ENCODE results near the gene DIAPH2. TPM values are rescaled to one million over a fixed set of nuclear protein-coding genes. Genes with fewer than 3 reads are reported as not detected.
A peak's percentile ranks its signal among the peaks of the same experiment; 100 is the strongest.

The DIAPH2 gene
- total RNA-seq: 10 to 100 TPM; 39.5 to 61.0 (median 56.5) TPM

DNA sequence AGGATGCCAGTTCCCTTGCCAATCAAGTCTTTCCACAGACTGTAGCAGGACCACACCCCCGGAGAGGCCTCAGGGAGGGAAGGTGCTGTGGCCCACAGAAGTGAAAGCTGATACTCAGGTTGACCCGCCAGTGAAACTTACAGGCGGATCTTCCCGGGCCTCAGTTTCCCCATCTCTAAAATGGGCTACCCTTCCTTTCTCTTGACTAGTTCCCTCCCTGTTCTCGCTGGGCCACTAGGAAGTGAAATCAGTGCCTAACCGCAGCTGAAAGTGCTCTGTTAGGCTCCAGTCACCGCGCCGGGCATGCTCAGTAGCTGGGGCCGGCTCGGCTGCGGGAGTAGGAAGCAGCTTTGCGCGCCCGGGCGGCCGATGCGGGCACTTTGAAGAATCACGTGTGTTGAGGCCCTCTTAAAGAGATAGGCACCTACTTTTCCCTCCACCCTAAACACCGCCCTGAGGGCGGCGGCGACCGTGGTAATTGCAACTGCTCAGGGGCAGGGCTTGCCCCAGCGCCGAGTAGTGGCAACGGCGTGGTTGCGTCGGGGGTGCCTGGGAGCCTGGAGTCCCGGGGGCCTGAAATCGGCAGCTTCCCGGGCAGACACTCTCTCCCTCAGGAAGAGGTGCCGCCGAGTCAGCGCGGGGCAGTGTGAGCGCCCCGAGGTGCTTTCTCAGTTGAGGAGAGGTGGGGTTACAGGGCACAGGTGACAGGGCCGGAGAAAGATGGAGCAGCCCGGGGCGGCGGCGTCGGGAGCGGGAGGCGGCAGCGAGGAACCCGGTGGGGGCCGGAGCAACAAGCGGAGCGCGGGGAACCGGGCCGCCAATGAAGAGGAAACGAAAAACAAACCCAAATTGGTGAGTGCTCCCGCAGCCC, at the start of gene DIAPH2:
TSS of gene DIAPH2 (plus strand) at position 504 of the 871 bp plus-strand sequence.
- in situ Hi-C loops (cut with MboI; ENCODE audit: low pct_ligation_motif_present in 1 of 4, low pct_unique_long_range_greater_than_20kb in 1 of 4, low sequenced_read_pairs in 3 of 4): no loop called here
- intact Hi-C loops (cut with DNase I; ENCODE audit: low total_unique reads): no loop called here
- peak within 1 kb of the TSS; percentile 88 to 93 (median 92) for H3K27ac ChIP-seq
- DNase-seq: peak; percentile 87
- 19% methylated on average over 56 of the region's 57 CpGs; no CpG with 5 or more reads in 1 of the 2 donors for WGBS, 2 donors (ENCODE audit: low coverage in 1 of 2)
- no peaks in the 10 kb centered on the region for H3K36me3 ChIP-seq
- H3K27me3 ChIP-seq: no peaks in the 10 kb centered on the region
- H3K4me1 ChIP-seq: peaks cover 0 to 5% (median 0%) of the 10 kb centered on the region in 4 donors
- peak within 1 kb of the TSS; percentile 58 to 86 (median 74) for H3K4me3 ChIP-seq
- TF ChIP-seq POLR2AphosphoS5 (IDR thresholded peaks at IDR 0.05) (peak; percentile 39 to 67 (median 47)), POLR2A (IDR thresholded peaks at IDR 0.05) (peak; percentile 65), EP300 (IDR thresholded peaks at IDR 0.05; ENCODE audit: low read depth) (no peak)
- TF ChIP-seq, protein P1, sequence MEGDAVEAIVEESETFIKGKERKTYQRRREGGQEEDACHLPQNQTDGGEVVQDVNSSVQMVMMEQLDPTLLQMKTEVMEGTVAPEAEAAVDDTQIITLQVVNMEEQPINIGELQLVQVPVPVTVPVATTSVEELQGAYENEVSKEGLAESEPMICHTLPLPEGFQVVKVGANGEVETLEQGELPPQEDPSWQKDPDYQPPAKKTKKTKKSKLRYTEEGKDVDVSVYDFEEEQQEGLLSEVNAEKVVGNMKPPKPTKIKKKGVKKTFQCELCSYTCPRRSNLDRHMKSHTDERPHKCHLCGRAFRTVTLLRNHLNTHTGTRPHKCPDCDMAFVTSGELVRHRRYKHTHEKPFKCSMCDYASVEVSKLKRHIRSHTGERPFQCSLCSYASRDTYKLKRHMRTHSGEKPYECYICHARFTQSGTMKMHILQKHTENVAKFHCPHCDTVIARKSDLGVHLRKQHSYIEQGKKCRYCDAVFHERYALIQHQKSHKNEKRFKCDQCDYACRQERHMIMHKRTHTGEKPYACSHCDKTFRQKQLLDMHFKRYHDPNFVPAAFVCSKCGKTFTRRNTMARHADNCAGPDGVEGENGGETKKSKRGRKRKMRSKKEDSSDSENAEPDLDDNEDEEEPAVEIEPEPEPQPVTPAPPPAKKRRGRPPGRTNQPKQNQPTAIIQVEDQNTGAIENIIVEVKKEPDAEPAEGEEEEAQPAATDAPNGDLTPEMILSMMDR (IDR thresholded peaks at IDR 0.05): peak; percentile 9 to 59 (median 17)
- H3K9me3 ChIP-seq: no peaks in the 10 kb centered on the region

DNA sequence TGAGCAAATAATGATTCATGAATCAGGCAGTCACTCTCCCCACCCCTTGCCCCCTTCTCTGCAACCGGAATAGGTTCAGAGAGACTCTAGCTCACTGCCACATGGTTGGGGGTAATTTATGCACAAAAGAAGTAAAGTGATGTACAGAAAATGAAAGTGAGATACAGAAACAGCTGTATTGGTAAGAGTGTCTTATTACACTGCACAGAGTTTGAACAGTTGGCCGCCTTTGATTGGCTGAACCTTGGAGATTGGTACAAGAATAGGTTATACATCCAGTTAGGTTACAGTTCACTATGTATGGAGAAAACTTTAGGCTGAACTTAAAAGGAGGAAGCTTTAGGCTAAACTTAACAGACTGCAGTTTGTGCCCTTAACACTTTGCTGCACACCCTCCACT, 34.6 kb upstream of the DIAPH2 start:
- no peak for DNase-seq
- intact Hi-C loops (cut with DNase I; ENCODE audit: low total_unique reads): no loop called here
- TF ChIP-seq, protein P1 (IDR thresholded peaks at IDR 0.05): no peak
- no peaks in the 10 kb centered on the region for H3K4me1 ChIP-seq
- WGBS, 2 donors (ENCODE audit: low coverage in 1 of 2): 86 to 95% methylated on average over 2 of the region's 2 CpGs
- no peak overlapping the region for H3K4me3 ChIP-seq
- H3K27me3 ChIP-seq: no peaks in the 10 kb centered on the region
- H3K27ac ChIP-seq: no peak overlapping the region
- in situ Hi-C loops (cut with MboI; ENCODE audit: low pct_ligation_motif_present in 1 of 4, low pct_unique_long_range_greater_than_20kb in 1 of 4, low sequenced_read_pairs in 3 of 4): no loop called here
- H3K9me3 ChIP-seq: no peaks in the 10 kb centered on the region
- H3K36me3 ChIP-seq: no peaks in the 10 kb centered on the region

DNA sequence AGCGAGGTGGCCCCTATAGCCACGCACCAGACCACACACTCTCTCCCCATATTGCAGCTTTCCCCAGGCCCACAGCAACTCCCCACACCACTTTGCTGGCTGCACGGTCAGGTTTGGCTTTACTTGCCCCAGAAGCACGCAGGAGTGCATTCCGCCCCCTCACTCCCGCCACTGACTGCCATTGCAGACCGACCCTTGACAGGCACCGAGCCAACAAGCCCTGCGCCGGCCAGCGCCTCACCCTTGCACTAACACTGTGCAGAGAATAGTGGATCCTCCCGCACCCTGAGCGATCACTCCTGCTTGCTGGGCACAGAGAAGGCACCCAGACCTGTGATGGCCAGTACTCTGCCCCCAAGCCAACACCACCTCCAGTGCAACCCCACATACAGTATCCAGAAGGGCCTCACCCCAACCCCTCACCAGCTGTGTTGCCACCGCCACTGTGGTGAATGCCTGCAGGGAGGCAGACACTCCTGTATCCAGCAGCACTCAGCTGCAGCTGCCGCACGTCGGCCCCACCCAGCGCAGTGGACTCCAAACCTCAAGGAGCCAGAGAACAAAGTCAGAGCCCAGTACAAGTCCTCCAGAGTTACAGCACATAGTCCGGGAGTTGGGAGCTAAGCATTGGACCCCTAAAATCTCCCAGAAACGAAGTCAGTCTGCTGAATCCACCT, 28.6 kb upstream of the DIAPH2 start:
- Histone ChIP-seq H3K4me3 (no peak overlapping the region), H3K9me3 (no peaks in the 10 kb centered on the region), H3K36me3 (no peaks in the 10 kb centered on the region), H3K4me1 (no peaks in the 10 kb centered on the region), H3K27me3 (no peaks in the 10 kb centered on the region), H3K27ac (no peak overlapping the region)
- in situ Hi-C loops (cut with MboI; ENCODE audit: low pct_ligation_motif_present in 1 of 4, low pct_unique_long_range_greater_than_20kb in 1 of 4, low sequenced_read_pairs in 3 of 4) (no loop called here), intact Hi-C loops (cut with DNase I; ENCODE audit: low total_unique reads) (no loop called here)
- no peak for TF ChIP-seq POLR2A (IDR thresholded peaks at IDR 0.05)
- no peak for TF ChIP-seq POLR2AphosphoS5 (IDR thresholded peaks at IDR 0.05)
- TF ChIP-seq, protein P1 (IDR thresholded peaks at IDR 0.05): no peak
- TF ChIP-seq EP300 (IDR thresholded peaks at IDR 0.05; ENCODE audit: low read depth): no peak
- DNase-seq: peak; percentile 21
- WGBS, 2 donors (ENCODE audit: low coverage in 1 of 2): 74% methylated on average over 19 of the region's 20 CpGs; no CpG with 5 or more reads in 1 of the 2 donors

DNA sequence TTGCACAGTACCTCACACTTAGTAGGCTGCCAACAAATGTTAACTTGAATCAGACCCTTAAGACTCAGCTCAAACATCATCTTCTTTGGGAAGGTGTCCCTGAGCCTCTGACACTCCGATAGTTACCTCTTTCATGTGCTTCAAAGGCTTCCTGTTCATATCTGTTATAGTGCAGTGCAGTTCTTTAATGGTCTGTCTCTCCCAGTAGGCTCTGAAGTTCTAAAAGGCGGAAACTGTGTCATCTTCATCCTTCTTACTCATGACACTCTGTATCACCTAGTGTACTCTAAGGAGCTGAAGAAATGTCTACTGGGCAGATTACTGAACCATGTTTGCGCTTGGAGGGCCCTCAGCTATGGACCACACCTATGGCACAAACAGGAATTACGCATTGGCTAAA, 2.1 kb upstream of the DIAPH2 start:
- H3K36me3 ChIP-seq: no peaks in the 10 kb centered on the region
- no peaks in the 10 kb centered on the region for H3K27me3 ChIP-seq
- no peaks in the 10 kb centered on the region for H3K9me3 ChIP-seq
- H3K4me3 ChIP-seq: no peak overlapping the region
- H3K4me1 ChIP-seq: peaks cover 0 to 5% (median 0%) of the 10 kb centered on the region in 4 donors
- TF ChIP-seq EP300 (IDR thresholded peaks at IDR 0.05; ENCODE audit: low read depth) (no peak), POLR2A (IDR thresholded peaks at IDR 0.05) (no peak), POLR2AphosphoS5 (IDR thresholded peaks at IDR 0.05) (no peak)
- TF ChIP-seq, protein P1 (IDR thresholded peaks at IDR 0.05): no peak
- intact Hi-C loops (cut with DNase I; ENCODE audit: low total_unique reads) (no loop called here), in situ Hi-C loops (cut with MboI; ENCODE audit: low pct_ligation_motif_present in 1 of 4, low pct_unique_long_range_greater_than_20kb in 1 of 4, low sequenced_read_pairs in 3 of 4) (no loop called here)
- no peak for DNase-seq
- no peak overlapping the region for H3K27ac ChIP-seq
- 91 to 95% methylated on average over 4 of the region's 4 CpGs for WGBS, 2 donors (ENCODE audit: low coverage in 1 of 2)
